H1 (cell line): ENCODE data around the gene PDE1A. TPM values are rescaled to one million over a fixed set of nuclear protein-coding genes. Genes with fewer than 3 reads are reported as not detected.

ENCODE experiments used
- CTCF ChIA-PET: fragments of 300-600 bp; sonication (Branson Sonifier 250); formaldehyde crosslinking; loops from one replicate; lab custom pipeline; 2021; ENCODE audit not compliant: partially characterized antibody; lab: Charles Lee
- POLR2A ChIA-PET: fragments of 300-600 bp; sonication (Branson Sonifier 250); formaldehyde crosslinking; loops from one replicate; lab custom pipeline; 2021; ENCODE audit warnings: inconsistent platforms; ENCODE audit not compliant: partially characterized antibody; lab: Charles Lee
- DNase-seq, 2 experiments: peaks; one replicate each; pipeline versions ENCODE4 v3.0.0 to v3.0.0-alpha.2; 2010 to 2022; ENCODE audit warnings: low spot score in 2 of 2, low read depth in 1 of 2, mixed read lengths in 1 of 2
- FAIRE-seq: peaks from 2 replicates; lab custom pipeline; 2011; peaks lifted over from hg19 to GRCh38; lab: Jason Lieb, UNC
- H2AFZ ChIP-seq: 2 replicates; pipeline ENCODE4 v1.8.1; 2012; ENCODE audit warnings: low read length, inconsistent platforms
- H2AK5ac ChIP-seq: 2 replicates; pipeline ENCODE4 v1.6.1; 2013; ENCODE audit warnings: low read depth, low read length
- H2BK120ac ChIP-seq: replicated peaks from 2 replicates; pipeline ENCODE3; 2013; ENCODE audit warnings: low read depth, low read length, inconsistent platforms
- H2BK12ac ChIP-seq: 2 replicates; pipeline ENCODE4 v1.6.1; 2013; ENCODE audit warnings: low read depth, low read length
- H2BK15ac ChIP-seq: 2 replicates; pipeline ENCODE4 v1.6.1; 2013; ENCODE audit warnings: low read length
- H2BK20ac ChIP-seq: 2 replicates; pipeline ENCODE4 v1.6.1; 2013; ENCODE audit warnings: low read length
- H2BK5ac ChIP-seq: 2 replicates; pipeline ENCODE4 v1.6.1; 2013; ENCODE audit warnings: low read depth, low read length
- H3K14ac ChIP-seq: 2 replicates; pipeline ENCODE4 v1.6.1; 2013; ENCODE audit warnings: inconsistent platforms; ENCODE audit not compliant: insufficient read length
- H3K18ac ChIP-seq: 2 replicates; pipeline ENCODE4 v1.6.1; 2013; ENCODE audit warnings: low read length; ENCODE audit errors: extremely low read depth
- H3K23ac ChIP-seq: 2 replicates; pipeline ENCODE4 v1.6.1; 2013; ENCODE audit warnings: inconsistent platforms; ENCODE audit not compliant: insufficient read length
- H3K23me2 ChIP-seq: 2 replicates; pipeline ENCODE4 v1.6.1; 2013; ENCODE audit warnings: low read depth, low read length
- H3K27ac ChIP-seq: 2 replicates; pipeline ENCODE4 v1.6.1; 2011; ENCODE audit warnings: low read depth, low read length, inconsistent platforms
- H3K27me3 ChIP-seq, 4 experiments: replicated peaks in 1 of 4; 1 replicate in 1 of 4; 2 replicates in 3 of 4; pipeline versions ENCODE4 v1.6.1 to v1.8.1; 2011 to 2013; ENCODE audit warnings: low read length in 3 of 4, mild to moderate bottlenecking in 3 of 4, inconsistent platforms in 2 of 4, mixed read lengths in 2 of 4, moderate library complexity in 1 of 4; ENCODE audit not compliant: control insufficient read depth in 3 of 4, insufficient read depth in 3 of 4; ENCODE audit errors: extremely low read depth in 1 of 4
- H3K36me3 ChIP-seq, 4 experiments: 2 replicates each; pipeline versions ENCODE4 v1.6.1 to v1.8.1; 2011 to 2013; ENCODE audit warnings: mild to moderate bottlenecking in 4 of 4, low read length in 3 of 4, moderate library complexity in 2 of 4, control low read depth in 1 of 4, inconsistent platforms in 1 of 4; ENCODE audit not compliant: insufficient read depth in 4 of 4, control insufficient read depth in 2 of 4
- H3K4ac ChIP-seq: replicated peaks from 2 replicates; pipeline ENCODE3; 2013; ENCODE audit warnings: low read length, low read depth, mixed read lengths, inconsistent platforms; ENCODE audit not compliant: insufficient read length
- H3K4me1 ChIP-seq, 4 experiments: replicated peaks in 1 of 4; 1 replicate in 1 of 4; 2 replicates in 3 of 4; pipeline versions ENCODE4 v1.6.1 to v1.8.1; 2011 to 2013; ENCODE audit warnings: low read length in 3 of 4, inconsistent platforms in 2 of 4, mixed read lengths in 1 of 4; ENCODE audit not compliant: insufficient read depth in 4 of 4, control insufficient read depth in 3 of 4
- H3K4me2 ChIP-seq, 2 experiments: 2 replicates each; pipeline versions ENCODE4 v1.6.1 to v1.8.1; 2011 to 2013; ENCODE audit warnings: low read depth in 2 of 2, low read length in 2 of 2, control low read depth in 1 of 2, inconsistent platforms in 1 of 2, mild to moderate bottlenecking in 1 of 2; ENCODE audit not compliant: insufficient read depth in 1 of 2
- H3K4me3 ChIP-seq, 4 experiments: fragments of 200-600, 300-600 bp in 1 of 4; sonication (generic), shearing (Covaris generic), sonication (Bioruptor Twin) in 1 of 4; 2 replicates each; pipeline versions ENCODE4 v1.5.1 to v1.8.1; 2011 to 2016; ENCODE audit warnings: low read length in 4 of 4, low read depth in 3 of 4, control low read depth in 2 of 4, inconsistent platforms in 2 of 4, mild to moderate bottlenecking in 2 of 4, mixed read lengths in 1 of 4, moderate library complexity in 1 of 4; ENCODE audit not compliant: insufficient read depth in 2 of 4; ENCODE audit errors: extremely low read depth in 1 of 4
- H3K56ac ChIP-seq: replicated peaks from 2 replicates; pipeline ENCODE3; 2013; ENCODE audit warnings: low read depth, mild to moderate bottlenecking, mixed read lengths, low read length, inconsistent platforms; ENCODE audit not compliant: insufficient read length
- H3K79me1 ChIP-seq: 2 replicates; pipeline ENCODE4 v1.6.1; 2013; ENCODE audit warnings: low read depth, low read length, control low read depth
- H3K79me2 ChIP-seq, 2 experiments: 2 replicates each; pipeline versions ENCODE4 v1.6.1 to v1.8.1; 2012 to 2013; ENCODE audit warnings: low read length in 2 of 2, mild to moderate bottlenecking in 2 of 2, inconsistent platforms in 1 of 2; ENCODE audit not compliant: insufficient read depth in 2 of 2, control insufficient read depth in 1 of 2
- H3K9ac ChIP-seq, 4 experiments: replicated peaks in 1 of 4; 1 replicate in 1 of 4; 2 replicates in 3 of 4; pipeline versions ENCODE4 v1.6.1 to v1.8.1; 2011 to 2013; ENCODE audit warnings: low read depth in 3 of 4, low read length in 3 of 4, control low read depth in 2 of 4, mild to moderate bottlenecking in 2 of 4, moderate library complexity in 2 of 4, inconsistent platforms in 1 of 4; ENCODE audit errors: extremely low read depth in 1 of 4
- H3K9me3 ChIP-seq, 2 experiments: 2 replicates each; pipeline versions ENCODE4 v1.6.1 to v1.8.1; 2012 to 2013; ENCODE audit warnings: mild to moderate bottlenecking in 2 of 2, moderate library complexity in 2 of 2, control low read depth in 1 of 2, inconsistent platforms in 1 of 2, low read depth in 1 of 2, low read length in 1 of 2, mixed read lengths in 1 of 2; ENCODE audit not compliant: insufficient read depth in 2 of 2
- H4K20me1 ChIP-seq, 2 experiments: replicated peaks in 1 of 2; 2 replicates each; pipeline versions ENCODE3 to v1.8.1; 2011 to 2013; ENCODE audit warnings: inconsistent platforms in 2 of 2, low read length in 2 of 2, mild to moderate bottlenecking in 1 of 2; ENCODE audit not compliant: insufficient read depth in 2 of 2, control insufficient read depth in 1 of 2
- H4K5ac ChIP-seq: 2 replicates; pipeline ENCODE4 v1.6.1; 2013; ENCODE audit warnings: low read length, low read depth, mixed read lengths, inconsistent platforms; ENCODE audit not compliant: insufficient read length
- H4K8ac ChIP-seq: 2 replicates; pipeline ENCODE4 v1.8.0; 2013; ENCODE audit warnings: mild to moderate bottlenecking, moderate library complexity, low read length, inconsistent platforms; ENCODE audit not compliant: insufficient read depth; ENCODE audit errors: extremely low read depth
- H4K91ac ChIP-seq: replicated peaks from 2 replicates; pipeline ENCODE3; 2013; ENCODE audit warnings: low read length, mixed read lengths, inconsistent platforms; ENCODE audit not compliant: insufficient read length
- WGBS, 2 experiments: shearing (Covaris generic) in 1 of 2; methylation state at CpG; one replicate each; pipeline versions ENCODE4 v1.1.6 to v1.1.7; 2013 to 2015; ENCODE audit warnings: low lambda C conversion rate in 2 of 2, mixed read lengths in 2 of 2, inconsistent platforms in 1 of 2, low coverage in 1 of 2, missing lambda C conversion rate in 1 of 2; ENCODE audit not compliant: insufficient replicate concordance in 2 of 2, insufficient coverage in 1 of 2, insufficient read length in 1 of 2; ENCODE audit errors: extremely low coverage in 1 of 2, missing lambda C conversion rate in 1 of 2; 5-methylcytosine and 5-hydroxymethylcytosine counted together
- polyA plus RNA-seq, 7 experiments: library from polyadenylated mRNA; depleted of rRNA in 3 of 7; stranded (reverse) in 5 of 7; unstranded in 2 of 7; fragments of >200 nt in 5 of 7; fragments of 200-250 nt in 2 of 7; gene quantifications; 1 replicate in 5 of 7; 2 replicates in 1 of 7; 4 replicates in 1 of 7; pipeline versions ENCODE4 v1.2.1 to v1.2.3, GENCODE V29; 2011 to 2013; ENCODE audit warnings: missing spikeins in 2 of 7, mixed read lengths in 2 of 7
- total RNA-seq: library from RNA; stranded (reverse); fragmentation: NEBNext Ultra II Directional; extraction: Animal tissue kit (Norgen Biotek cat#: 25700); gene quantifications from 2 replicates; pipeline ENCODE4 v1.2.1, GENCODE V29; 2021
- TF ChIP-seq, protein P1 (sequence below): IDR thresholded peaks from 2 replicates; pipeline ENCODE4 v1.6.1; 2012; ENCODE audit warnings: inconsistent platforms

The PDE1A gene
- total and polyA plus RNA-seq, 2 of the 8 experiments (the other 6 are each of a cell fraction or from before 2014, with no cell fraction given), result 0.34 TPM; not detected in 1

DNA sequence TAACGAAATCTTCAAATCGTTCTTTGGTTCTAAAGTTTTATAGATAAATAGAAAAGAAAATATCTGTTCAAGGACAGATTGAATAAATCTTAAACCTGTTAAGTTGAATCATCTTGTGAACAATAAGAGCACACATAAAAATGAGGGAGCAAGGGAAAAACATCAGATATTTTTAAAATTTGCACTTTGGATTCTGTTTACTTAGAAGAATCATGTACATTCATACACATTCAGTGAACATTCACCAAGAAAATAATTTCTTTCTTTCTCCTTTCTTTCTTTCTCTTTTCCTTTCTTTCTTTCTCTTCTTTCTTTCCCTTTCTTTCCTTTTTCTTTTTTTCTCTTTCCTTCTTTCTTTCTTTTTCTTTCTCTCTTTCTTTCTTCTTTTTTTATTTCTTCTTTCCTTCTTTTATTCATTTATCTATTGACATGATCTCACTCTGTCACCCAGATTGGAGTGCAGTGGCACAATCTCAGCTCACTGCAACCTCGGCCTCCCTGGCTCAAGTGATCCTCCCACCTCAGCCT lies 164.9 kb downstream of the PDE1A start:
- Histone ChIP-seq H2BK20ac (no peak overlapping the region), H2BK120ac (no peak overlapping the region), H3K79me1 (no peaks in the 10 kb centered on the region), H3K18ac (no peak overlapping the region), H2BK5ac (no peak overlapping the region), H3K27ac (no peak overlapping the region), H3K14ac (no peak overlapping the region), H3K4me2 (no peak overlapping the region), H3K23ac (no peak overlapping the region), H4K5ac (no peak overlapping the region), H4K91ac (no peak overlapping the region), H3K9ac (no peak overlapping the region), H3K79me2 (no peaks in the 10 kb centered on the region), H4K8ac (no peak overlapping the region), H2BK12ac (no peak overlapping the region), H3K36me3 (no peaks in the 10 kb centered on the region), H3K56ac (no peak overlapping the region), H4K20me1 (no peaks in the 10 kb centered on the region), H3K27me3 (no peaks in the 10 kb centered on the region), H3K9me3 (no peaks in the 10 kb centered on the region), H2AK5ac (no peak overlapping the region), H2AFZ (no peak overlapping the region), H3K4me3 (no peak overlapping the region), H3K4ac (no peak overlapping the region), H2BK15ac (no peak overlapping the region), H3K4me1 (no peaks in the 10 kb centered on the region; a peak in 1 of 7 replicates), H3K23me2 (peaks cover 2% of the 10 kb centered on the region; the same call in 1 of the 2 replicates)
- no peak for FAIRE-seq
- CTCF ChIA-PET, result no interaction called here
- WGBS, 2 experiments, result 93% methylated on average over 3 of the region's 3 CpGs; no CpG with 5 or more reads in 1 of the 2 experiments
- POLR2A ChIA-PET, result no interaction called here
- DNase-seq, result no peak
- TF ChIP-seq, protein P1, sequence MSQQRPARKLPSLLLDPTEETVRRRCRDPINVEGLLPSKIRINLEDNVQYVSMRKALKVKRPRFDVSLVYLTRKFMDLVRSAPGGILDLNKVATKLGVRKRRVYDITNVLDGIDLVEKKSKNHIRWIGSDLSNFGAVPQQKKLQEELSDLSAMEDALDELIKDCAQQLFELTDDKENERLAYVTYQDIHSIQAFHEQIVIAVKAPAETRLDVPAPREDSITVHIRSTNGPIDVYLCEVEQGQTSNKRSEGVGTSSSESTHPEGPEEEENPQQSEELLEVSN, result no peak
